CD4-positive, alpha-beta T cell treated with Interleukin-15 for 1 hour (primary cell): ENCODE data around the gene RETN.

Experiments used
- DNase-seq: peaks from one replicate; pipeline ENCODE4 v3.0.0-alpha.2; 2020

The RETN gene

DNA sequence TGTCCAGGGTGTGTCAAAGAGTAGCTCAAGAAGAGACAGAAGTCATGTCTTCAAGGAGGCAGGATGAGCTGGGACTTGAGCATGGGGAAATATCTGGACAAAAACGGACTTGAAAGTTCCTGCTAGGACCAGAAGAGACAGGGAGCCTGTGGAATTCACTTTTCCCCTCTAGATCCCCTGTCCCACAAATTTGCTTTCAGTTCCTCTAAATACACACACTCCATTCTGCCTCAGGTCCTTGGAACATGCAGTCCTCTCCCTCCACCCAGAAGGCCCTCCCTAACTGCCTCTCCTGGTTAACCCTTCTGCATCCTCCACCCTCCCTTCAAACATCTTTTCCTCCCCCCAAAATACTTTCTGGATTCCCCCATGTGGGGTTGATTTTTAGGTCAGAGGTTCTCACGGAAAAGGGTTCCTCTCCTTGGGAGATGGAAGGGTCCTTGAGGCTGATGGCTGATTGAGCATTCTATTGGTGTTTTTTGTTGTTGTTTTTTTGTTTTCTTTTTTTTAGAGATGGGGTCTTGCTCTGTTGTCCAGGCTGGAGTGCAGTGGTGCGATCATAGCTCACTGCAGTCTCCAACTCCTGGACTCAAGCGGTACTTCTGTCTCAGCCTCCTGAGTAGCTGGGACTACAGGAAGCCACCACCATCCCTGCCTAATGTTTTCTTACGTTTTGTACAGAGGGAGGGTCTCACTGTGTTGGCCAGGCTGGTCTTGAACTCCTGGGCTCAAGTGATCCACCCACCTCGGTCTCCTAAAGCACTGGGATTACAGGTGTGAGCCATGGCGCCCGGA lies 6.9 kb upstream of the RETN start:
- DNase-seq = no peak

GRCh38 chr19:7662657-7663056 lies 6.2 kb upstream of the RETN start:
- DNase-seq = no peak

- no peak for DNase-seq
These were observed 5.1 kb upstream of the RETN start for GRCh38 chr19:7663706-7664105.

DNA sequence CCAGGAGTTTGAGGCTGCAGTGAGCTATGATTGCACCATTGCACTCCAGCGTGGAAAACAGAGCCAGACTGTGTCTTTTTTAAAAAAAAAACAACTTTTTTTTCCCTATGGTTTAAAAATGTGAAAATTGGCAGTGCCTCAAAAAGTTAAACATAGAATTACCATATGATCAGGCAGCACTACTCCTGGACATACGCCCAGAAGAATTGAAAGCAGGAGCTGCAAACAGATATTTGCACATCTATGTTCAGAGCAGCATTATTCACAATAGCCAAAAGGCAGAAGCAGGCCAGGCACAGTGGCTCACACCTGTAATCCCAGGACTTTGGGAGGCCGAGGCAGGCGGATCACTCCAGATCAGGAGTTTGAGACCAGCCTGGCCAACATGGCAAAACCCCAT lies 3.8 kb upstream of the RETN start:
- no peak for DNase-seq

DNA sequence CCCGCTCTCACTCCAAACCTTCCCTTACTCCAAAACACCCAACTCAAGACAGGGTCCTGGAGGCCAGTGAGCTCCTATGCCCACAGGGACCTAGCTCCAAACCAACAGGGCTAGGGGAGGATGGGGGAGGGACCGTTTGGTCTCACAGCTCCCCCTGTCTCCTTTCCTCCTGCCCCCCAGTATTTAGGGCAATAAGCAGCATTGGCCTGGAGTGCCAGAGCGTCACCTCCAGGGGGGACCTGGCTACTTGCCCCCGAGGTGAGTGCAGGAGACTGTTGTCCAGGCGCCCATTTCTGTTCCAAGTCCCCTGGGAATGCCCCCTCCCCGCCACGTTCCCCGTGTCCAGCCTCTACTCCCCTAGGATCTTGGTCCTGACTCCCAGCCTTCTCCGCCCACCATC lies 792 bp downstream of the RETN start:
- no peak for DNase-seq

GRCh38 chr19:7670150-7670783 lies 1.4 kb downstream of the RETN start:
- DNase-seq = peak; percentile 65

- DNase-seq = no peak
These were observed 1.9 kb downstream of the RETN start for GRCh38 chr19:7670790-7671189.

- peak; percentile 15 for DNase-seq
These were observed 3.7 kb downstream of the RETN start for GRCh38 chr19:7672522-7672921.

GRCh38 chr19:7674010-7675005 lies 5.5 kb downstream of the RETN start:
- peak; percentile 76 for DNase-seq

DNA sequence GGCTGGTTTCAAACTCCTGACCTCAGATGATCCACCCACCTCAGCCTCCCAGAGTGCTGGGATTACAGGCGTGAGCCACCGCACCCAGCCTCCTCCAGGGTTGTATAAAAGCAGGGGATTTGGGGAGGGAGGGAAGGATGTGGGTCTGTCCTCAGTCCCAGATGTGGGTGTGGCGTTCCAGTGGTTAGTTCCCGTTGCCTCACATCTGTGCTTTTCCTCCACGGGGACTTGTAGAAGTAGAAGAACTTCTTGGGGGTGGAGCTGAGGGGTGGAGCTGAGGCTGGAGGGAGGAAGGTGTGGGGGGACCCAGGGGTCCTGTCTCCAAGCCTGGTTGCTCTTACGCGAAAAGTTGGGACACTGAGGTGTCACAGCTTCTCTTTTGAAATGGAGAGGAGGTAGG lies 7.5 kb downstream of the RETN start:
- peak; percentile 36 for DNase-seq

- DNase-seq = peak; percentile 28
These were observed 8.0 kb downstream of the RETN start, which contains the start of gene MCEMP1 for GRCh38 chr19:7676854-7677253. MCEMP1 (plus strand) TSS chr19:7677090; CDS start chr19:7677121, 31 bp downstream.

GRCh38 chr19:7677669-7678311 lies 8.9 kb downstream of the RETN start:
- peak; percentile 51 for DNase-seq

DNA sequence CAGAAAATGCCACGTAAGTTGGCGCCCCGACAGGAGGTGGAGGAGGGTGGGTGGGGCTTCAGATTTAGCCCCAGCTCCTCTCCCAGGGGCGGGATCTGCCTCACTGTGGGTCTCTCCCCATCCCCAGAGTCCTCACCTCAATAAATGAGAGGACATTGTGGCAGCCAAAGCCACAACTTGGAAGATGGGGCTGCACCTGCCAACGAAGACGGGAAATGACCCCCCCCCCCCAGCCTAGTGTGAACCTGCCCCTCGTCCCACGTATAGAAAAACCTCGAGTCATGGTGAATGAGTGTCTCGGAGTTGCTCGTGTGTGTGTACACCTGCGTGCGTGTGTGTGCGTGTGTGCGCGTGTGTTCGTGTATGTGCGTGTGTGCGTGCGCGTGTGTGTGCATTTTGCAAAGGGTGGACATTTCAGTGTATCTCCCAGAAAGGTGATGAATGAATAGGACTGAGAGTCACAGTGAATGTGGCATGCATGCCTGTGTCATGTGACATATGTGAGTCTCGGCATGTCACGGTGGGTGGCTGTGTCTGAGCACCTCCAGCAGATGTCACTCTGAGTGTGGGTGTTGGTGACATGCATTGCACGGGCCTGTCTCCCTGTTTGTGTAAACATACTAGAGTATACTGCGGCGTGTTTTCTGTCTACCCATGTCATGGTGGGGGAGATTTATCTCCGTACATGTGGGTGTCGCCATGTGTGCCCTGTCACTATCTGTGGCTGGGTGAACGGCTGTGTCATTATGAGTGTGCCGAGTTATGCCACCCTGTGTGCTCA lies 10.3 kb downstream of the RETN start:
- DNase-seq = peak; percentile 82

- DNase-seq = peak; percentile 13
These were observed 11.1 kb downstream of the RETN start for GRCh38 chr19:7679771-7680605.

- peak; percentile 90 for DNase-seq
These were observed 11.9 kb downstream of the RETN start, which contains the start of gene TRAPPC5 for GRCh38 chr19:7680606-7681339. TRAPPC5 (plus strand) TSS chr19:7680833; CDS start chr19:7682254, 1,421 bp downstream.

DNA sequence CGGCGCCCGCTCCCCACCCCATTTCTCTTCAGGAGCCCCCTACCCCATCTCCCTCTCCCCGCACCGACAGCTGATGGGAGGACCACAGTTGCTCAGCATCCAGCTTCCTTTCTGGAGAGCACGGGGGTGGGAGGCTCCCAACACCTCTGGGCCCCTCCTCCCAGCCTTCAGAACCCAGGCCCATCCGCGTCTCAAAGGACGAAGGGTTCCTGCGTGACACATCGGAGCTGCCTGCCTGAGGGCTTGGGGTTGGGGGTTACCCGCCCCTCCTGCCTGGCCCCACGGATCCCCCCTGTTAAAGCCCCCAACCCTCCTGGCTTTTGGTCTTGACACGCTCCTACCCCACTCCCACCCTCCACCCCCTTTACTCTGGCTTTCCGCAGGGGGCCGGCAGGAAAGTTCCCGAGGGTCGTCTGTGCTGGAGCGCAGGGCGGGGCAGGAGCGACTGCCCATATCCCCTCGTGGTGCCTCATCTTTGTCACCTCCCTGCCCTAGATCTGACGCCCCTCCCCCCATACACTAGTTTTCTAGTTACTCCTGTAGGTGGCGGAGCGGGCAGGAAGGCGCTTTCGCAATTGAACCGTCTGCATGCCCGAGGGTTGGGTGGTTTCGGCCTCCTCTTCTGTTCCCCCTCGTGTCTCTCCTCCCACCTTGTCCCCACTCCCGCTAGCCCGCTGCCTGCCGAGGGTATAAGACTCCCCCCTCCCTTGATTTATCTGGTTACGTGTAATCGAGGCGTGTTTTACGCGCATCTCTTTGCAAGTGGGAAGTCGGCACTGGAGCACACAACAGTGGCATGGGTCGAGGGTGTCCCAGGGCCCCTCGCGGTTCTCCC lies 12.7 kb downstream of the RETN start:
- peak; percentile 89 for DNase-seq

- DNase-seq = no peak
These were observed 13.5 kb downstream of the RETN start for GRCh38 chr19:7682175-7682855.
